Neural cell (in vitro differentiated cells): ENCODE results near the gene DCC.

Source experiments
- CTCF ChIP-seq: fragments of 450-650 bp; IDR thresholded peaks from 2 replicates; pipeline ENCODE4 v1.5.1; 2014; ENCODE audit warnings: antibody characterized with exemption, mild to moderate bottlenecking, moderate library complexity; ENCODE audit not compliant: poor library complexity, severe bottlenecking
- EP300 ChIP-seq: fragments of 450-650 bp; conservative IDR thresholded peaks from 2 replicates; pipeline ENCODE4 v1.6.1; 2014; ENCODE audit warnings: antibody characterized with exemption, mild to moderate bottlenecking, moderate library complexity; ENCODE audit not compliant: poor library complexity, severe bottlenecking
- EZH2 ChIP-seq: fragments of 200-600, 300-800 bp; shearing (Covaris generic), sonication (generic); IDR thresholded peaks from 2 replicates; pipeline ENCODE4 v1.6.1; 2014; ENCODE audit warnings: antibody characterized with exemption, low read length, borderline replicate concordance, mild to moderate bottlenecking; ENCODE audit not compliant: insufficient read depth, poor library complexity, severe bottlenecking
- MXI1 ChIP-seq: fragments of 450-650 bp; conservative IDR thresholded peaks from 2 replicates; pipeline ENCODE4 v1.6.1; 2014; ENCODE audit warnings: antibody characterized with exemption, mild to moderate bottlenecking; ENCODE audit not compliant: poor library complexity, severe bottlenecking
- POLR2AphosphoS5 ChIP-seq: IDR thresholded peaks from 2 replicates; pipeline ENCODE4 v1.6.1; 2012
- RAD21 ChIP-seq: fragments of 450-650 bp; conservative IDR thresholded peaks from 2 replicates; pipeline ENCODE4 v1.6.1; 2014; ENCODE audit warnings: antibody characterized with exemption, mild to moderate bottlenecking, moderate library complexity
- REST ChIP-seq: IDR thresholded peaks from 2 replicates; pipeline ENCODE4 v1.6.1; 2012; ENCODE audit warnings: borderline replicate concordance
- SMC3 ChIP-seq: fragments of 450-650 bp; conservative IDR thresholded peaks from 2 replicates; pipeline ENCODE4 v1.6.1; 2014; ENCODE audit warnings: antibody characterized with exemption, mild to moderate bottlenecking, moderate library complexity; ENCODE audit not compliant: poor library complexity
- TAF1 ChIP-seq: IDR thresholded peaks from 2 replicates; pipeline ENCODE4 v1.6.1; 2012; ENCODE audit warnings: low read depth

DNA sequence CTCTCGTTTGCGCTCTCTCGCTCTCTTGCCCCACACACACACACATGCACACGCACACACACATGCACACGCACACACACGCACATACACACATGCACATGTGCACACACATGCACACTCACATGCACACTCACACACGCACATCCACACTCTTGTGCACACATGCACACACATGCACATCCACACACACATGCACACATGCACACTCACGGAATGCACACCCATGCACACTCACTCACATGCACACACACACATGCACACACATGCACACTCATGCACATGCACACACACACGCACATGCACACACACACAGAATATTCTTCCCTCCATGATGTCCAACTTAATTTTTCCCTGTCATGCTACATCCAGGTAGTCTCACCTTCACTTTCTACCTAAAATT lies 360.1 kb downstream of the DCC start:
- TF ChIP-seq CTCF (no peak), POLR2AphosphoS5 (no peak), EP300 (no peak), REST (no peak), TAF1 (no peak), RAD21 (no peak), MXI1 (no peak), EZH2 (no peak), SMC3 (no peak)
